Fibroblast of lung (primary cell): ENCODE measurements around the gene GOLGA3. TPM values are rescaled to one million over a fixed set of nuclear protein-coding genes. Genes with fewer than 3 reads are reported as not detected.

Experiments used
- polyA plus RNA-seq, 2 donors: library from polyadenylated mRNA; depleted of rRNA in 1 of 2; stranded (reverse) in 1 of 2; unstranded in 1 of 2; fragments of >200 nt; gene quantifications; 2 replicates each; pipeline ENCODE4 v1.2.1, GENCODE V29; 2011 to 2012; ENCODE audit warnings: missing spikeins in 1 of 2
- total RNA-seq: library from RNA; depleted of rRNA; stranded (reverse); fragments of >200 nt; gene quantifications from 2 replicates; pipeline ENCODE4 v1.2.1, GENCODE V29; 2014

The GOLGA3 gene
- total and polyA plus RNA-seq, 2 donors (not counting 1 experiment from before 2014, with no cell fraction given): 28.3 to 133 TPM

Other genes with a start within 250 kb of the GOLGA3 start
- 0.17 TPM in 1 of 2 replicates, not detected in the other for gene LRCOL1, start 218.3 kb downstream of the GOLGA3 start, total RNA-seq
- gene LRCOL1, start 218.3 kb downstream of the GOLGA3 start, polyA plus RNA-seq: 0.15 TPM in 1 of 2 replicates, not detected in the other
- not detected in 2 replicates for gene P2RX2, start 210.1 kb downstream of the GOLGA3 start, total RNA-seq
- not detected in 2 replicates for gene P2RX2, start 210.1 kb downstream of the GOLGA3 start, polyA plus RNA-seq
- gene POLE, start 141.5 kb downstream of the GOLGA3 start, total RNA-seq: 9.0 and 9.6 TPM in 2 replicates
- gene POLE, start 141.5 kb downstream of the GOLGA3 start, polyA plus RNA-seq: 6.2 and 13.4 TPM in 2 replicates
- gene PXMP2, start 141.3 kb downstream of the GOLGA3 start, total RNA-seq: 10.6 and 11.3 TPM in 2 replicates
- gene PXMP2, start 141.3 kb downstream of the GOLGA3 start, polyA plus RNA-seq: 14.5 and 15.4 TPM in 2 replicates
- gene PGAM5, start 118.0 kb downstream of the GOLGA3 start, total RNA-seq: 27.1 and 27.7 TPM in 2 replicates
- 9.8 and 20.2 TPM in 2 replicates for gene PGAM5, start 118.0 kb downstream of the GOLGA3 start, polyA plus RNA-seq
- gene ANKLE2, start 67.0 kb downstream of the GOLGA3 start, total RNA-seq: 45.5 and 55.8 TPM in 2 replicates
- gene ANKLE2, start 67.0 kb downstream of the GOLGA3 start, polyA plus RNA-seq: 54.5 and 55.9 TPM in 2 replicates
- 21.6 and 28.2 TPM in 2 replicates for gene CHFR, start 58.7 kb upstream of the GOLGA3 start, total RNA-seq
- gene CHFR, start 58.7 kb upstream of the GOLGA3 start, polyA plus RNA-seq: 19.1 and 24.3 TPM in 2 replicates
- gene ZNF605, start 127.4 kb upstream of the GOLGA3 start, total RNA-seq: 9.2 and 15.2 TPM in 2 replicates
- gene ZNF605, start 127.4 kb upstream of the GOLGA3 start, polyA plus RNA-seq: 6.4 and 9.7 TPM in 2 replicates
- gene ZNF26, start 157.5 kb upstream of the GOLGA3 start, total RNA-seq: 9.4 and 12.8 TPM in 2 replicates
- 3.7 and 4.9 TPM in 2 replicates for gene ZNF26, start 157.5 kb upstream of the GOLGA3 start, polyA plus RNA-seq
- gene ZNF84, start 208.6 kb upstream of the GOLGA3 start, total RNA-seq: 25.4 and 27.2 TPM in 2 replicates
- gene ZNF84, start 208.6 kb upstream of the GOLGA3 start, polyA plus RNA-seq: 13.0 and 17.9 TPM in 2 replicates